Activated T-helper 9 cell treated with anti-CD3 and anti-CD28 coated beads, Interleukin-2, amount 50 U/mL, for 16 hours (primary cell): ENCODE data around the gene VAC14.

ENCODE experiments used
- DNase-seq: peaks from one replicate; pipeline ENCODE4 v3.0.0-alpha.2; 2020; ENCODE audit warnings: low read depth

The VAC14 gene

DNA sequence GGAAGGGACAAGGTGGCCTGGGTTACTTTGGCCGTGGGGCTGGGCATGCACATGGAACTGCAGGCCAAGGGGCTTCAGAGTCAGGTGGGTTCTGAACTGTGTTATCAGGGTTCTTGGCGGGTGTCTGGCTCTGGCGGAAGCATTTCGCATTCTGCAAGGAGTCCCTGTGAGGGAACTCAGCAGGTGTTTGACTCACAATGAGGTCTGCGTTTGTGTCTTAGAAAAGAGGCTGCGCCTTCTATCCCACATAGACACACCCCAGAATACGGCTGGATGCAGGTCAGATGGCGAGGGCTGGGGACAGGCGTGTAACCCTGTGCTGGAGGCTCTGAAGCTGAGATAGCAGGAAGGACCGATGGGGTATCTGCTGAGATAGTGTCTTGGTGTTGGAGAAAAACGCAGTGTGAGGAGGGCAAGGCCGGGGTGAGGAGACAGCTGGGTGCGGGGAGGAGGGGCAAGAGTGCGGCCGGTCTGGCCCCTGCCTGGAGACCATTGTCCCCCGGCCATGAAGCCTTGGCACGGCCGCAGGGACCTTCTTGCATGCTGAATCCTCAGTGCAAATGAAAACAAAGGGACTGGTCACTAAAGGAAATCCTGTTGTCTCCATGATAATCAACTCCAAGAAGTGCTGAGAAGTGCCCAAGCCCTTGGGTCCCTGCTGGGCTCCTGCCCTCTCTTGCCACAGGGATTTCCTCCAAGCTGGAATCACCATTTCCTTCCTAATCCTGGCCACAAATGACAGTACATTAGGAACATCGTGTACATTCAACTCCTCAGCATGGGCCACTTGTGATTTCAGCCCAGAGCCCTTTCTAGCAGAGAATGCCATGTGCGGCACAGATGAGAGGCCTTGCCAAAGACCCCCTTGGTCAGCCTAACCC is 92.4 kb downstream of the VAC14 start:
- no peak for DNase-seq

DNA sequence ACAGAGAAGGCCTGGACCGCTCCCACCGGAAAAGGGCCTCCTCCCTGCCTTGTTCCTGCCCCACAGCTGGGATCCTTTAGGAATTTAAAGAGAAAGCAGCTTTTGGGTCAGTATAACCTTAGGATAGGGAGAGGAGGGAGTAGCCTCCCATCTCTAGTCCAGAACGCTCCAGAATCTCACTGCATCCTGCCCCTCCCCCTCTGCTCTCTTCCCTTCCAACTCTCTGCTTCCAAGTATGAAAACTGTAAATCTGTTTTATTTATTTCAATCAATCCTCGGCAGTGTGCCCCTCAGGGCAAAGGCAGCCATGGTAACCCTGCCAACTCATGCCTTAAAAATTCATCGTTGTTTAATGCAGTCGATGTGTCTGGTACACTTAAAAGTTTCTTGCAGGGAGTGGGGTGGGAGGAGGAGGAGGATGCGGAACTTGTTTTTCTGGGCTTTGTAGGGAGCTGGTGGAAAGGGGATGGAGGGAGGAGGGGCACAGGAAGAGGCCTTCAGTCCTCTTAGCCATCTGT is 94.0 kb downstream of the VAC14 start:
- no peak for DNase-seq

DNA sequence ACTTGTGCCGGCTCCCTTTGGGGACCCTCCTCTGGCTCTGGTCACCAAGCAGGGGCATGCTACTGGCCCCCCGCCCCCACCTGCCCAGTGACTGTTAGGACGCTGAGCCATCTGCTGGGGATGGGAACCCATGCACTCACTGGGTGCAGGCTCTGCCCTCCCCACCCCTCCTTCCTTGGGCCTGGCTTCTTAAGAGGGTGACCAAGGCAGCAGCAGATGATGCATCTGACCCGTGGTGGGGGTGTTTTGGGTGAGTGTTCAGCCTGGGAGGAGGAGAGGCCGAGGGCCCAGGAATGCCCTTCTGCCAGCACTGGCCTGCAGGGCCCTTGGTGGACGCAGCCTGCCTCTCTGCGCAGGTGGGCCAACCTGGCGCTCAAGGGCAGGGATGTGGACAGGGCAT is 95.9 kb downstream of the VAC14 start:
- no peak for DNase-seq

DNA sequence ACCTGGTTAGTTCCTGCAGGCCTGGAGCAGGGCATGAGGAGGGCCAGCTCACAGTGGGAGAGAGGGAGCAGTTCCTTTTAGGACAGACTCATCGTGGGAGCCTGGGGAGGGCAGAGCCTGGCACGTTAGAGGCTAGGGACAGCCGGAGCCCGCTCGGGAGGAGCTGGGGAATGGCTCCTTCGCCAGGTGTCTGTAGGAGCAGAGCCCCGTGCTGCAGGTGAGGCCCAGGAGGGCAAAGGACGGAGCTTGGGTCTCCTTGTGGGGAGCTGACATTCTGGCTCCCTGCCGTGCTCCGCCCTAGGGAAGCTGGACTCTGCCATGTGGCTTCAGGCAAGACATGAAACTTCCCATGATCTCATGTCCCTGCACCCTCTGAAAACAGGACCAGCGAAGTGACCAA is 96.4 kb downstream of the VAC14 start:
- no peak for DNase-seq

DNA sequence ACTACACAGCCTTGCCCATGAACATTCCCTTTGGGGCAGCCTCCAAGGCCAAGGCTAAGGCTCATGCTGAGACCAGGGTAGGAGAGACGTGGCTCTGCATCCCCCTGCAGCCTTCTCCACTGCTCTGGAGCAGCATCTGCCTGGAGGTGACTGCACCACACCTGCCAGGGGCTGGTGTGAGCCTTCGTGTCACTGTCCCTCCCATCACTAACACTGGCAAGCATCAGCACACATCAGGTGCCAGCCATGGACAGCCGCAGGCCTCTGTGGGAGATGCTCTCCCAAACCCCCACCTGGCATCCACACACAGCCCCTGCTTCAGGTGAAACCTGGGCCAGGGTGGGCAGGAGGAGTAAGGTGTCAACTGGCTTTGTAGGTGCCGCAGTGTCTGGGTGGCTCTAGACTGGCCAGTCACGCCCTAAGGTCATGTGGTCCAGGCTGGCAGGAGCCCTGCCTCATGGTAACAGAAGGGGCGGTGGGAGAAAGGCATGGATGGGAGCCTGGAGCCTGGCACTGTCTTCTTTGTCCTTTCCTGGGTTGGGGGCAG is 97.0 kb downstream of the VAC14 start:
- DNase-seq = no peak

DNA sequence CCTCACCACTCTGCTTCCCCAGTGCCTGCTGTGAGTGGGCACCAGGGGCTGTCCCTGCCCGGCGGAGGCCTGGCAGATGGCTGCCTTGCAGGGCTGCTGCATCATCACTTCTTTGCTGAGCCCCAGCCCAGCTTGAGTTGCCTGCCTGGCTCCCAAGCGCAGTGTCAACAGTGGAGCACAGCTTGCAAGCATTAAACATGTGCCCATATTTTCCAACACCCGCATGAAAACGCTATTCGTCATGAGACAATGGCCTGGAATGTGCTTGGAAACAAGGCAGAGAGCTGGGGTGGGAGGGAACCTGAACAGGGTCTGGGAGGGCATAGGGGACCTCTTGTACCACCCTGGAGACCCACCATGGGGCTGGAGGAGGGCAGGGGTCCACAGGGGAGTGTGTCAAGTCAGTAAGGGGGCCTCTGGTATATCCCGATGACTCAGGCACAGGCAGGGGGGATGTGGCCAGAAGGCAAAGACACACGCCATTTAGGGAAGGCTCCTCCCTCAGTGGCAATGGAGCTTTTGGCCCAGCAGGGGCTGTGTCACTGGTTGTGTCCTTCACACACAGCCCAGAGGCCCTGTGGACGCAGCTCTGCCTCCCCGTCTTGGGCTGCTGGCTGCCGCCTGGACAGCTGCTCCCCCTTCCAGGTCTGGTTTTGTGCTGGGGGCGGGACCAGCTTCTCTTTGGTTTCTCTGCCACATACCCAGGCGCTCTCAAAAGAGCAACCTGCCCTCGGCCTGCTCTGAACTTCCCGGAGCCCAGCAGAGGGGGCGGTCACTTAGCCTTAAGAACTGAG is 97.7 kb downstream of the VAC14 start:
- no peak for DNase-seq

DNA sequence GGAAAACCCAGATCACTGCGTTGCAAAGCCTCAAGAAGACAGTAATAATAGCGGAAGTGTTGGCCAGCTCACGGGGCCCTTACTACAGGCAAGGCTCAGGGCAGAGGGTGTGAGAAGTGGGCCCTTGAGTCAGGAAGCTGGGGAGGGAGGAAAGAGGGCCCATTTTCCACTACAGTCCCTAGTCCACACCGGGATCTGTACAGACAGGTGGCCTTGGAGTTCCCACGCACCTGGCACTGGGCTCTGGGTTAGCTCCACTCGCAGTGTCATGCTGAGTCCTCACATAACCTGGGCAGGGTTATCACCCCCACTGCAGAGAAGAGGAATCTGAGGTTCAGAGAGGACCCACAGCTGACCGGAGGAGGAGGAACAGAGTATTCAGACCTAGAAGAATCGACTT is 98.3 kb downstream of the VAC14 start:
- DNase-seq = no peak

DNA sequence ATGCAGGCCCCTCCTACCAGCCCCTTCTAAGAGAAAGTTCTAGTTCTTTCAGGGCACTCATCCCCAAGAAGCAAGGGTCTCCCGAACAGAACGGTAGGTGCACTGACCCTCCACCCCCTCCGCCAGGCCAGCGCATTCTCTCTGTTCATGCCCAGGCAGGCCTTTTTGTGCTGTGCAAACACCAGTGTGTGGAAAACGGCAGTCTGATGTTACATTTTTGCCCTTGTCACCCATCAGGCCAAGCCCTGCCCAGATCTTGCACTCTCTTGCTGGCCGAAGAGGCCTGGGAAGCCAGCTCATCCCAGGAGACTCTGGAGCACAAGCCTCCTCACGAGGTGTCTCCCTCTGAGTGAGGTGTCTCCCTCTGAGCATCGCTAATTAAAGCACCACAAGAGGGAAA is 99.0 kb downstream of the VAC14 start:
- no peak for DNase-seq

DNA sequence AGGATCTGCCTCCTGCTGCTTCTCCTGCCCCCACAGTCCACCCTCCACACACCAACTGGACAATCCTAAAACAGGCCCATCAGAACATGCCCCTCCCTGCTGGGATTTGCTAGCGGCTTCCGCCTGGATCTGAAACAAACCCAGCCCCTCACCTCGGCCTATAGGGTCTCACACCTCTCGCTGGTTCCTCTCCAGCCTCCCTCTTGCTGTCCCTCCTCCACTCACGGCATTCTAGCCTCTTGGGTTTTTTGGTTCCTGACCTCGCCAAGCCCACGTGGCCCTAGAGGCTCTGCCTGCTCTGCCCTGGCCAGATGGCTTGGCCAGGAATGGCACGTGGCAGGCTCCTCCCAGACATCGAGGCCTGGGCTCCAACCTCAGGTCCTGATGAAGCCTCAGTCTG is 99.4 kb downstream of the VAC14 start:
- DNase-seq = no peak

DNA sequence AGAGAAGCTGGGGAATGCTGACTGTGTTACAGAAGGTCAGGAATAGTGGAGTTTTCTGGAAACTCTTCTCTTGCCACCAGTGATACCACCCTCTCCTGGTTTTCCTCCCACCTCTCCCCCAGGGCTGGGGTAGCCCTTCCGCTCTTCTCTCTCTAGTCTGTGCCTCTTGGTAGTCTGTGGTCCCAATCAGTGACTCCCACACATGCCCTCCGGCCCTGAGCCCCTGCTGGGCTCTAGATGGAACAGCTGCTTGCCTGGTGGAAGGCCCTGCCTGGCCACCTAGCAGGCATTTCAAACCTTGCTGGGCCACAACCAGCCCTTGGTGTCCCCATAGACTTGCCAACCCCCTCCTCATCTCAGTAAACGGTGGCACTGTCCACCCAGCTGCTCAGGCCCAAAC is 99.9 kb downstream of the VAC14 start:
- no peak for DNase-seq

DNA sequence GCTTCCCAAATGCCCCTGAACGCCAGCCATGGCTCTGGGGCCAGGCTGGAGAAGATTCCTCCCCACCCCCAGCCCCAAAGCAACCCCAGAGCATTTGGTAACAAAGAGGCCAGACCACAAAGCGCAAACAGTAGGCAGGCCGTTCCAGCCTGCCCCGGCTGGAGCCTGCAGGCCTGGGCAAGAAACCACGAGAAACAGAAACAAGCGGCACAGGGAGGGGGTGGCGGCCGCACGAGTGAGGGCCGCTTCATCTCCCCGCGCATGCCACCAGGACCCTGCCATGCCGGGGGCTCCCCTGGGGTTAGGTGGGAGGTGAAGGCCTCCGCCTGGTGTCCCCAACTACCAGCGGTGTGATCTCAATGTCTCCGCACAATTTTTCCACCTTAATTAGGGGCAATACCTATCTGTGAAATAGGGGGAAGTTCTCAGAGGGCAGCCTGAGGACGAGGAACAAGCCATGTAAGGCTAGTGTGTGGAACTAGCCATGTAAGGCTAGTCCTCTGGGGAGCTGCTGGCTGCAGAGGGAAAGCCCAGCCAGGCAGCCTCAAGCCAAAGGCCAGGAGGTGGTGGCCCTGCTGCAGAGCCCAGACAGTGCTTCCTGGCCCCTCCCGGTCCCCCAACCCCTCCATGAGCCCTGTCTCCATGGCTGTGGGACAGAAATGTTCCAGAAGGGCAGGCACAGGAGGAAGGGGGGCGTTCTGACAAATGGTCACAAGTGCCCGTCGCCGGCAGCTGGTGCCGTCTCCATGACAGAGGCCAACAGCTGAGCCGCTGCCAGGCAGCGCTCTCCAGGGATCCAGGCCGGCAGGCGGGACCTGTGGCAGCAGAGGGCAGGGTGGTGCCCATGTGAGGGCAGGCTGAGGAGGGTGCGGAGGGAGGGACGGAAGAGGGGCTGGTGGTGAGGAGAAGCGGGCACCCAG is 100.6 kb downstream of the VAC14 start:
- DNase-seq = no peak

DNA sequence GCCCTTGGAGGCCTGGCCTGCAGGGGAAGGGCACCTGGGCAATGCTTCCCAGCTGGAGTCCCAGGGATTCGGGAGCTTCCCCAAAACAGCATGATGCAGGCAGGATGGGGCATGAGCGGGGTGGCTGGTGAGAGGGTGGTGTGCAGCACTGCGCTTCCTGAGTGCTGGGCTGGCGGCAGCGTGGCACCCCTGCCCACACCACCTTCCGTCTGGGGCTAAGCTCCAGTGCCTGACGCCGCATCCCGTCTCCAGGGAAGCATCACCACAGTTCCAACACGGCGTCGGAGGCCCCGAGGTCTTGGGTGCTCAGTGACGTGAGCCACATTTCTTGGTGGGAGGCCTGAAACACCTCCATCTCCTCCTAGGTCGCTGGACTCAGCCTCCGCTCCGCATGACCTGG is 101.3 kb downstream of the VAC14 start:
- DNase-seq = no peak

DNA sequence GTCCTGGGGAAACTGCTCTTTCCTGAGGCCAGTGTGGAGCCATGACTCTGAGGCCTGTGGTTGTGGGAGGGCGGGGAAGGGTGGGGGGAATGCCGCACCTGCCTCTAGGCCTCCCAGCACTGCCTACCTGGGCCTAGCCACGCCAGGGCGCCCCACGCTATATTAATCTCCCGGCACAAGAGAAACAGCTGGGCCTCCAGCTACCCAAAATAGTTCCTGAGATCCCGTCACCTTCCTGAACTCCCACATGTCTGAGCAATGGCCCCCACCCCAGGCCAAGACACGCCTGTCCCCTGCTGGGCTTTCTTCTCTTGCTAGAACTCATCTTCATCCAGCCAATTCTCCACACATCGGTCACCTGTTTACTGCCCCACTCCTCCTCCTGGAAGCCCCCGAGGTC is 102.1 kb downstream of the VAC14 start:
- DNase-seq = no peak

DNA sequence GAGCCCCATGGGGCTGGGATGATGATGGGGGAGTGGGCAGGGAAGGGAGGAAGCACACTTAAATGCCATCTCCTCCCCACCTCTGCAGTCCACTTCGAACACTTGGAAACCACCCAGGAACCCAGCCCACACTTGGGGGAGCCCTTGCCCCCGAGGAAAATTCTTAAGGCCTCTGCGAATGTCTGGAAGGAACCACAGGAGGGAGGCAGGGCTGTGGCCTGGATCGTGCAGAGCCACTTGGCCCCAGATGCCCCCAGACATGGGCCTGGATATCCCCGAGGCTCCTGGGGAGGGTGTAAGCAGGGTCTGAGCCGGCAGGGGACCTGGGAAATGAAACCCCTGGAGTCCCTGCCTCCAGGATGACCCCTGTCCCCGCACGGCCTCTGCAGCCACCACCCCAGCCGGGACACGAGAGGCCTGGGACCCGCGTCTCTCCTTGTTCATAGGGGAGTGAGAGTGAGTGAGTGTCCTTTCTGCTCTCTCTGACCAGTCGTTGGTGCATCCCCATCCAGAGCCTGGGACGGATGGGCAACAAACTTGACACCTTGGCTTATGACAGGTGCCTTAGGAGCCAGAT is 103.3 kb downstream of the VAC14 start:
- no peak for DNase-seq

DNA sequence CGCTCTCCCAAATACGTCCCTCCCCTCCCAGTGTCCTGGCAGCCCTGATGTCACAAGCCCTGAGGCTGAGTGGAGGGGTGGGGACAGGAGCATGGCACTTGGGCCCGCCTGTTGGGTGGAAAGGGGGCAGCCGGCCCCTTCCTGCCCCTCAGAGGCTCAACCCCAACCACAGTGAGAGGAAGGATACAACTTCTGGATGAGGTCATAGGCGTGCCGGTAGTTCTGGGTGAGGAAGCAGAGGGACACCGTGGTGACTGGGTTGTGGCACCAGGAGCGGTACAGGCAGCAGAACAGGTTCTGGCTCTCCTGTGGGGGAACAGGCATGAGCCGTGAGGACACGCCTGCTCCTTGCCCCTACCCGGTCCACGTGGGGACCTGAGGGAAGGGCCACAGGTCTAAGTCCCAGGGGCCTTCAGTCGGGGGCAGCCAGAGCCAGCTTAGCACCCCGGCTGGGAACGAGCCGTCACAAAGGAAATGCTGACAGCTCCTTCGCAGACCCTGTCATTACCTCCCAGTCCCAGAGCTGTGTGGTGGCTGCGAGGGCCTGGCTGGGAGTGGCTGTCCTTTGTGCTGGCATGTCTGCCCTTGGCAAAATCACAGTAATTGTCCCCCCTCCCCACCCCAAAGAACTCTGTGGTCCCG is 103.9 kb downstream of the VAC14 start:
- no peak for DNase-seq

DNA sequence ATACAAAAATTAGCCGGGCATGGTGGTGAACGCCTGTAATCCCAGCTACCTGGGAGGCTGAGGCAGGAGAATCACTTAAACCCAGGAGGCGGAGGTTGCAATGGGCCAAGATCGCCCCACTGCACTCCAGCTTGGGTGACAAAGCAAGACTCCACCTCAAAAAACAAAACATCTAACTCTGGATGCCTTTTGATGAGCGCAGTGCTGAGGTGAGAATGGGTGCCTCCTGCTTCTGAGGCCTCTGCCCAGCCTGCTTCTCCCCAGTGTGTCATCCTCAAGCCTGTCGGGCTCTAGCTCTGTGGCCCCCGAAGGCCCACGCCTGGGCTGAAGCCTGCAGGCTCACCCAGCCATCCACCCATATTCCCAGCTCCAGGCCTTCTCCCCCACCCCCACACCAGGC is 104.6 kb downstream of the VAC14 start:
- DNase-seq = no peak

DNA sequence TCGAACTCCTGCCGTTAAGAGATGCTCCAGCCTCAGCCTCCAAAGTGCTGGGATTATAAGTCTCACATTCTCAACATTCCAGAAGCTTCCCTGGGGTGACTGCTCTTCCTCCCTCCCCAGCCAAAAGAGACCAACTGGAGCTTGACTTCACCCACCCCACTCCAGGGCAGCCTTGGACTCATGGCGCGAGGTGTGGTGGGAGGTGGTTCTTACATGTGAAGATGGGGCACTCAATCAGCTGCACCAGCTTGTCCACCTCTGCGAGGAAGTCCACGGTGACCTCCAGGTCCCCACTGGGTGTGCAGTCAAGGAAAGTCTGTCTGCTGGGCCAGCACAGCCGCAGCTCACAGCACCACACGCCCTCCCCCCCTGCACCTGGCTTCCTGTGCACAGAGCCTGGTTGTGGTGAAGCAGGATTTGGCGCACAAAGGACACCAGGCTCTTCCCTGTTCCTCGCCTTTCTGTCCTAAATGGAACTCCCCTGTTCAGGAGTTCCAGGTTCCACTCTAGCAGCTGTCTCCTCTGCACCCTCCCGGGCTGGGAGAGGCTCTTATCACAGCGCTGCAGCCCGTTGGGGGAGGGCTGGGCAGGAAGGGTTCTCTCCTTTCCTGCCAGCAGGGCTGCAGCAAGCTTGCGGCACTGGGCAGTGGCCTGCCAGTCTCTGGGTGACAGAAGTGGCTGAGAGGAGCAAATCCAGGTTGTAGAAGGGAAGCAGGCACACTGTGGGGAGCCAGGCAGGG is 105.5 kb downstream of the VAC14 start:
- DNase-seq = no peak

DNA sequence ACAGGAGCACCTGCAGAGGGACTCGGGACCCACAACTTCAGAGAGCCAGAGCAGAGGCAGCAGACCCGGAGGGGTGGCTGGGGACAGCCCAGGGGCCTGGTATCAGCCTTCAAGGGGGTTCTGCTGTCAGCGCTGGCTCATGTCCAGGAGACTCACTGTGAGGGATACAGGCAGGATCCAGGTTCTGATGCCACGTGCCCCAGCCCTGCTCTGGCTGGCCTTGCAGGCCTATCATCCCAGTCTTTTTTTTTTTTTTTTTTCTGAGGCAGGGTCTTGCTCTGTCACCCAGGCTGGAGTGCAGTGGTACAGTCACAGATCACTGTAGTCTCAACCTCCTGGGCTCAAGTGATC is 106.1 kb downstream of the VAC14 start:
- no peak for DNase-seq

DNA sequence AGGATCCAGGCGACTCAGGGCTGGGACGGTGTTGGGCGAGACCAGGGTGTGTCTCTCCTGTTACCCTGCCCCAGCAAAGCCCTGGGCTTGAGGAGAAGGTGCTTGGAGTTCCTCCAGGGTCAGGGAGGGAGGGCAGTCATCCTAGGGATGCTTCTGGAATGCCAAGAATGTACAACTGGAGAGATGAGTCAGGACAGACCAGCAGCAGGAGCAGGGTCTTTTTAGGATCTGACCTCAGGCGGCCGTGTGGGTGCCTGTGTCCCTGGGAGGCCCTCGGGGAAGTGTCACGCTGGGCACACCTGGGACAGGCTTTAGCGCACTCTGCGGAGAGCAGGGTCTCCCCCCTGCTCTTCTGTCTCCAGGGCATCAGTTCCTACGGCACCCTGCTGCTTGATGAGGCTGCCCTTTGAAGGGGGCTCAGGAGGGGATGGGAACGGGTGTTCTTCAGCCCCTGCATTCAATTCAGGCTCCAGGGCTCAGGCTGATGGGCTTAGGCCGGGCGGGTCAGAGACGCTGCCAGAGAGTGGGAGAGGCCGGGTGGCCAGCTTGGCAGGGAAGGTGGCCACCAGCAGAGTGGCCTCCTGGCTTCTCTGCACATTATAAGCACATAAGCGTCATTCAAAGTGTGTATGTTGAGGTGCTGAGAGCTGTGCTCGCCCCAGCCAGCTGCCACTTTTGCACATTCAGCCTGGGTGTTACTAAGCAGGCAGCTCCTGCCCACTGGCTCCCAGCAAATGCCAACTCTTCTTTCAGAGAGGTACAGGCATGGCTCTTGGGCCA is 106.7 kb downstream of the VAC14 start:
- no peak for DNase-seq
